Measurements from ENCODE around the gene MARCHF7.

GRCh38 chr2:159759577-159759976 is 47.3 kb downstream of the MARCHF7 start:
- TF ChIP-seq CTCF (IDR thresholded peaks at IDR 0.05) (no peak), POLR2A (IDR thresholded peaks at IDR 0.05) (no peak)
